ENCODE data around the gene SNAP23. TPM values are rescaled to one million over a fixed set of nuclear protein-coding genes. Genes with fewer than 3 reads are reported as not detected.

The SNAP23 gene
- total and polyA plus RNA-seq, 2 experiments from 2014 or later: 58.8 to 88.1 TPM

GRCh38 chr15:42490291-42490670, 5.2 kb upstream of the SNAP23 start:
- Histone ChIP-seq H3K4me3 (peak overlapping the region; percentile 72), H3K79me2 (replicated peaks; ENCODE audit: insufficient read depth) (peaks cover 44% of the 10 kb centered on the region), H3K27me3 (ENCODE audit: insufficient read depth) (no peaks in the 10 kb centered on the region), H3K9me2 (ENCODE audit: insufficient read depth) (no peaks in the 10 kb centered on the region), H4K20me1 (replicated peaks; ENCODE audit: insufficient read depth) (no peaks in the 10 kb centered on the region; the same call in 1 of the 2 replicates), H3K4me1 (ENCODE audit: insufficient read depth) (peaks cover 10% of the 10 kb centered on the region; the same call in 1 of the 2 replicates), H3K4me2 (peak overlapping the region; percentile 79), H2AFZ (peak overlapping the region; percentile 57), H3K27ac (ENCODE audit: low read depth) (no peak overlapping the region), H3K36me3 (ENCODE audit: insufficient read depth) (no peaks in the 10 kb centered on the region), H3F3A (replicated peaks; ENCODE audit: low read depth) (no peaks in the 10 kb centered on the region)
- H3K27me3 Mint-ChIP-seq (ENCODE audit: insufficient read depth, low read depth, poor library complexity): peaks cover 14% of the 10 kb centered on the region
- TF ChIP-seq POLR2AphosphoS5 (IDR thresholded peaks at IDR 0.05; ENCODE audit: low read depth) (no peak), JUNB (IDR thresholded peaks at IDR 0.05; ENCODE audit: unreplicated experiment) (no peak), STAT1 (IDR thresholded peaks at IDR 0.05; ENCODE audit: unreplicated experiment) (no peak), EZH2 (IDR thresholded peaks at IDR 0.05; ENCODE audit: low read depth, unreplicated experiment) (no peak), EZH2phosphoT487 (IDR thresholded peaks at IDR 0.05; ENCODE audit: unreplicated experiment) (no peak), NANOG (IDR thresholded peaks at IDR 0.05; ENCODE audit: borderline replicate concordance) (no peak), CREB1 (CRISPR knock-in tag; IDR thresholded peaks at IDR 0.05; ENCODE audit: low read depth) (no peak), ZNF331 (CRISPR knock-in tag; IDR thresholded peaks at IDR 0.05; ENCODE audit: low read depth) (no peak), ZNF114 (CRISPR knock-in tag; IDR thresholded peaks at IDR 0.05) (no peak)
- TF ChIP-seq, protein P1, sequence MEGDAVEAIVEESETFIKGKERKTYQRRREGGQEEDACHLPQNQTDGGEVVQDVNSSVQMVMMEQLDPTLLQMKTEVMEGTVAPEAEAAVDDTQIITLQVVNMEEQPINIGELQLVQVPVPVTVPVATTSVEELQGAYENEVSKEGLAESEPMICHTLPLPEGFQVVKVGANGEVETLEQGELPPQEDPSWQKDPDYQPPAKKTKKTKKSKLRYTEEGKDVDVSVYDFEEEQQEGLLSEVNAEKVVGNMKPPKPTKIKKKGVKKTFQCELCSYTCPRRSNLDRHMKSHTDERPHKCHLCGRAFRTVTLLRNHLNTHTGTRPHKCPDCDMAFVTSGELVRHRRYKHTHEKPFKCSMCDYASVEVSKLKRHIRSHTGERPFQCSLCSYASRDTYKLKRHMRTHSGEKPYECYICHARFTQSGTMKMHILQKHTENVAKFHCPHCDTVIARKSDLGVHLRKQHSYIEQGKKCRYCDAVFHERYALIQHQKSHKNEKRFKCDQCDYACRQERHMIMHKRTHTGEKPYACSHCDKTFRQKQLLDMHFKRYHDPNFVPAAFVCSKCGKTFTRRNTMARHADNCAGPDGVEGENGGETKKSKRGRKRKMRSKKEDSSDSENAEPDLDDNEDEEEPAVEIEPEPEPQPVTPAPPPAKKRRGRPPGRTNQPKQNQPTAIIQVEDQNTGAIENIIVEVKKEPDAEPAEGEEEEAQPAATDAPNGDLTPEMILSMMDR (conservative IDR thresholded peaks at IDR 0.05; ENCODE audit: low read depth in 2 of 2): no peak
- TF ChIP-seq, protein P2, sequence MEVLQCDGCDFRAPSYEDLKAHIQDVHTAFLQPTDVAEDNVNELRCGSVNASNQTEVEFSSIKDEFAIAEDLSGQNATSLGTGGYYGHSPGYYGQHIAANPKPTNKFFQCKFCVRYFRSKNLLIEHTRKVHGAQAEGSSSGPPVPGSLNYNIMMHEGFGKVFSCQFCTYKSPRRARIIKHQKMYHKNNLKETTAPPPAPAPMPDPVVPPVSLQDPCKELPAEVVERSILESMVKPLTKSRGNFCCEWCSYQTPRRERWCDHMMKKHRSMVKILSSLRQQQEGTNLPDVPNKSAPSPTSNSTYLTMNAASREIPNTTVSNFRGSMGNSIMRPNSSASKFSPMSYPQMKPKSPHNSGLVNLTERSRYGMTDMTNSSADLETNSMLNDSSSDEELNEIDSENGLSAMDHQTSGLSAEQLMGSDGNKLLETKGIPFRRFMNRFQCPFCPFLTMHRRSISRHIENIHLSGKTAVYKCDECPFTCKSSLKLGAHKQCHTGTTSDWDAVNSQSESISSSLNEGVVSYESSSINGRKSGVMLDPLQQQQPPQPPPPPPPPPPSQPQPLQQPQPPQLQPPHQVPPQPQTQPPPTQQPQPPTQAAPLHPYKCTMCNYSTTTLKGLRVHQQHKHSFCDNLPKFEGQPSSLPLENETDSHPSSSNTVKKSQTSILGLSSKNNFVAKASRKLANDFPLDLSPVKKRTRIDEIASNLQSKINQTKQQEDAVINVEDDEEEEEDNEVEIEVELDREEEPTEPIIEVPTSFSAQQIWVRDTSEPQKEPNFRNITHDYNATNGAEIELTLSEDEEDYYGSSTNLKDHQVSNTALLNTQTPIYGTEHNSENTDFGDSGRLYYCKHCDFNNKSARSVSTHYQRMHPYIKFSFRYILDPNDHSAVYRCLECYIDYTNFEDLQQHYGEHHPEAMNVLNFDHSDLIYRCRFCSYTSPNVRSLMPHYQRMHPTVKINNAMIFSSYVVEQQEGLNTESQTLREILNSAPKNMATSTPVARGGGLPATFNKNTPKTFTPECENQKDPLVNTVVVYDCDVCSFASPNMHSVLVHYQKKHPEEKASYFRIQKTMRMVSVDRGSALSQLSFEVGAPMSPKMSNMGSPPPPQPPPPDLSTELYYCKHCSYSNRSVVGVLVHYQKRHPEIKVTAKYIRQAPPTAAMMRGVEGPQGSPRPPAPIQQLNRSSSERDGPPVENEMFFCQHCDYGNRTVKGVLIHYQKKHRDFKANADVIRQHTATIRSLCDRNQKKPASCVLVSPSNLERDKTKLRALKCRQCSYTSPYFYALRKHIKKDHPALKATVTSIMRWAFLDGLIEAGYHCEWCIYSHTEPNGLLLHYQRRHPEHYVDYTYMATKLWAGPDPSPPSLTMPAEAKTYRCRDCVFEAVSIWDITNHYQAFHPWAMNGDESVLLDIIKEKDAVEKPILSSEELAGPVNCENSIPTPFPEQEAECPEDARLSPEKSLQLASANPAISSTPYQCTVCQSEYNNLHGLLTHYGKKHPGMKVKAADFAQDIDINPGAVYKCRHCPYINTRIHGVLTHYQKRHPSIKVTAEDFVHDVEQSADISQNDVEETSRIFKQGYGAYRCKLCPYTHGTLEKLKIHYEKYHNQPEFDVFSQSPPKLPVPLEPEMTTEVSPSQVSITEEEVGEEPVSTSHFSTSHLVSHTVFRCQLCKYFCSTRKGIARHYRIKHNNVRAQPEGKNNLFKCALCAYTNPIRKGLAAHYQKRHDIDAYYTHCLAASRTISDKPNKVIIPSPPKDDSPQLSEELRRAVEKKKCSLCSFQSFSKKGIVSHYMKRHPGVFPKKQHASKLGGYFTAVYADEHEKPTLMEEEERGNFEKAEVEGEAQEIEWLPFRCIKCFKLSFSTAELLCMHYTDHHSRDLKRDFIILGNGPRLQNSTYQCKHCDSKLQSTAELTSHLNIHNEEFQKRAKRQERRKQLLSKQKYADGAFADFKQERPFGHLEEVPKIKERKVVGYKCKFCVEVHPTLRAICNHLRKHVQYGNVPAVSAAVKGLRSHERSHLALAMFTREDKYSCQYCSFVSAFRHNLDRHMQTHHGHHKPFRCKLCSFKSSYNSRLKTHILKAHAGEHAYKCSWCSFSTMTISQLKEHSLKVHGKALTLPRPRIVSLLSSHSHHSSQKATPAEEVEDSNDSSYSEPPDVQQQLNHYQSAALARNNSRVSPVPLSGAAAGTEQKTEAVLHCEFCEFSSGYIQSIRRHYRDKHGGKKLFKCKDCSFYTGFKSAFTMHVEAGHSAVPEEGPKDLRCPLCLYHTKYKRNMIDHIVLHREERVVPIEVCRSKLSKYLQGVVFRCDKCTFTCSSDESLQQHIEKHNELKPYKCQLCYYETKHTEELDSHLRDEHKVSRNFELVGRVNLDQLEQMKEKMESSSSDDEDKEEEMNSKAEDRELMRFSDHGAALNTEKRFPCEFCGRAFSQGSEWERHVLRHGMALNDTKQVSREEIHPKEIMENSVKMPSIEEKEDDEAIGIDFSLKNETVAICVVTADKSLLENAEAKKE (CRISPR knock-in tag; IDR thresholded peaks at IDR 0.05): no peak
- TF ChIP-seq, protein P3, sequence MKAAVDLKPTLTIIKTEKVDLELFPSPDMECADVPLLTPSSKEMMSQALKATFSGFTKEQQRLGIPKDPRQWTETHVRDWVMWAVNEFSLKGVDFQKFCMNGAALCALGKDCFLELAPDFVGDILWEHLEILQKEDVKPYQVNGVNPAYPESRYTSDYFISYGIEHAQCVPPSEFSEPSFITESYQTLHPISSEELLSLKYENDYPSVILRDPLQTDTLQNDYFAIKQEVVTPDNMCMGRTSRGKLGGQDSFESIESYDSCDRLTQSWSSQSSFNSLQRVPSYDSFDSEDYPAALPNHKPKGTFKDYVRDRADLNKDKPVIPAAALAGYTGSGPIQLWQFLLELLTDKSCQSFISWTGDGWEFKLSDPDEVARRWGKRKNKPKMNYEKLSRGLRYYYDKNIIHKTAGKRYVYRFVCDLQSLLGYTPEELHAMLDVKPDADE (IDR thresholded peaks at IDR 0.05): no peak
- TF ChIP-seq, protein P4, sequence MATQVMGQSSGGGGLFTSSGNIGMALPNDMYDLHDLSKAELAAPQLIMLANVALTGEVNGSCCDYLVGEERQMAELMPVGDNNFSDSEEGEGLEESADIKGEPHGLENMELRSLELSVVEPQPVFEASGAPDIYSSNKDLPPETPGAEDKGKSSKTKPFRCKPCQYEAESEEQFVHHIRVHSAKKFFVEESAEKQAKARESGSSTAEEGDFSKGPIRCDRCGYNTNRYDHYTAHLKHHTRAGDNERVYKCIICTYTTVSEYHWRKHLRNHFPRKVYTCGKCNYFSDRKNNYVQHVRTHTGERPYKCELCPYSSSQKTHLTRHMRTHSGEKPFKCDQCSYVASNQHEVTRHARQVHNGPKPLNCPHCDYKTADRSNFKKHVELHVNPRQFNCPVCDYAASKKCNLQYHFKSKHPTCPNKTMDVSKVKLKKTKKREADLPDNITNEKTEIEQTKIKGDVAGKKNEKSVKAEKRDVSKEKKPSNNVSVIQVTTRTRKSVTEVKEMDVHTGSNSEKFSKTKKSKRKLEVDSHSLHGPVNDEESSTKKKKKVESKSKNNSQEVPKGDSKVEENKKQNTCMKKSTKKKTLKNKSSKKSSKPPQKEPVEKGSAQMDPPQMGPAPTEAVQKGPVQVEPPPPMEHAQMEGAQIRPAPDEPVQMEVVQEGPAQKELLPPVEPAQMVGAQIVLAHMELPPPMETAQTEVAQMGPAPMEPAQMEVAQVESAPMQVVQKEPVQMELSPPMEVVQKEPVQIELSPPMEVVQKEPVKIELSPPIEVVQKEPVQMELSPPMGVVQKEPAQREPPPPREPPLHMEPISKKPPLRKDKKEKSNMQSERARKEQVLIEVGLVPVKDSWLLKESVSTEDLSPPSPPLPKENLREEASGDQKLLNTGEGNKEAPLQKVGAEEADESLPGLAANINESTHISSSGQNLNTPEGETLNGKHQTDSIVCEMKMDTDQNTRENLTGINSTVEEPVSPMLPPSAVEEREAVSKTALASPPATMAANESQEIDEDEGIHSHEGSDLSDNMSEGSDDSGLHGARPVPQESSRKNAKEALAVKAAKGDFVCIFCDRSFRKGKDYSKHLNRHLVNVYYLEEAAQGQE (IDR thresholded peaks at IDR 0.05; ENCODE audit: unreplicated experiment): no peak
- H3K9me3 Mint-ChIP-seq: no peaks in the 10 kb centered on the region
- DNase-seq (ENCODE audit: low spot score) (no peak), ATAC-seq (no peak)
- peak overlapping the region; percentile 95 for H3K4me3 Mint-ChIP-seq
- peak overlapping the region; percentile 99 for H3K27ac Mint-ChIP-seq
- peaks cover 7% of the 10 kb centered on the region; the same call in 2 of the 3 replicates for H3K4me1 Mint-ChIP-seq
- no peaks in the 10 kb centered on the region; the same call in 2 of the 3 replicates for H3K36me3 Mint-ChIP-seq (ENCODE audit: low read depth)

Data from GM23338 (cell line).